ENCODE results near the gene TRPC6. TPM values are rescaled to one million over a fixed set of nuclear protein-coding genes. Genes with fewer than 3 reads are reported as not detected.
A peak's percentile ranks its signal among the peaks of the same experiment; 100 is the strongest.

The TRPC6 gene
- total RNA-seq, 1 donor from 2014 or later = 0.47 TPM

DNA sequence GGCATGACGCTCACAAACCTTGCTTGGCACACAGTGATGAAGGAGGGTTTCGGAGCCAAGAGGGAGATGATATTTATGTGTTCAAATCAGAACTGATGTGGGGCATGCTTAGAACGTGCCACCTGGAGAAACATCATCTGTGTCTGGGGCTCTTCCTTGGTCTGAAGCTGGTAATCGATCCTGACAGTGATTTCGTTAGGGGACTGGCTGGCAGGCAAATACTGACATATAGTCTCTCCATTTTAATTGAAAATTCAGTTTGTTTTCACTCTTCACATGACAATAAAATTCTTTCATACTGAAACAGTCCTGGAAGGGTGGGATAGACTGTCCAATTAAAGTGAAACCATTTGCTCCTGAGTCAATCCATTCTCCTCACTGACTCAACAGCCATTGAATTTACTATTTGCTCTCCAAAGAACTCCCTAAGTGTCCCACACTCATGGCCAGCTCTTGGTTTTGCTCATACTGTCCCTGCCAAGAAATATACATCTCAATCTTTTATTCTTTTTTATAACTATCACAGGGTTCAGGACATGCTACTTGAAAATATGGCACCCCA lies 134.8 kb downstream of the TRPC6 start:
- Mint-ChIP-seq H3K9me3 (ENCODE audit: low read depth) (no peaks in the 10 kb centered on the region), H3K36me3 (ENCODE audit: low read depth) (no peaks in the 10 kb centered on the region), H3K27me3 (ENCODE audit: low read depth) (no peaks in the 10 kb centered on the region), H3K4me3 (ENCODE audit: unreplicated experiment) (no peak overlapping the region), H3K4me1 (ENCODE audit: low read depth) (peaks cover 41% of the 10 kb centered on the region), H3K27ac (ENCODE audit: unreplicated experiment) (no peak overlapping the region)
- no peak for DNase-seq (ENCODE audit: low spot score)
- TF ChIP-seq, protein P1, sequence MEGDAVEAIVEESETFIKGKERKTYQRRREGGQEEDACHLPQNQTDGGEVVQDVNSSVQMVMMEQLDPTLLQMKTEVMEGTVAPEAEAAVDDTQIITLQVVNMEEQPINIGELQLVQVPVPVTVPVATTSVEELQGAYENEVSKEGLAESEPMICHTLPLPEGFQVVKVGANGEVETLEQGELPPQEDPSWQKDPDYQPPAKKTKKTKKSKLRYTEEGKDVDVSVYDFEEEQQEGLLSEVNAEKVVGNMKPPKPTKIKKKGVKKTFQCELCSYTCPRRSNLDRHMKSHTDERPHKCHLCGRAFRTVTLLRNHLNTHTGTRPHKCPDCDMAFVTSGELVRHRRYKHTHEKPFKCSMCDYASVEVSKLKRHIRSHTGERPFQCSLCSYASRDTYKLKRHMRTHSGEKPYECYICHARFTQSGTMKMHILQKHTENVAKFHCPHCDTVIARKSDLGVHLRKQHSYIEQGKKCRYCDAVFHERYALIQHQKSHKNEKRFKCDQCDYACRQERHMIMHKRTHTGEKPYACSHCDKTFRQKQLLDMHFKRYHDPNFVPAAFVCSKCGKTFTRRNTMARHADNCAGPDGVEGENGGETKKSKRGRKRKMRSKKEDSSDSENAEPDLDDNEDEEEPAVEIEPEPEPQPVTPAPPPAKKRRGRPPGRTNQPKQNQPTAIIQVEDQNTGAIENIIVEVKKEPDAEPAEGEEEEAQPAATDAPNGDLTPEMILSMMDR (IDR thresholded peaks at IDR 0.05) = no peak

DNA sequence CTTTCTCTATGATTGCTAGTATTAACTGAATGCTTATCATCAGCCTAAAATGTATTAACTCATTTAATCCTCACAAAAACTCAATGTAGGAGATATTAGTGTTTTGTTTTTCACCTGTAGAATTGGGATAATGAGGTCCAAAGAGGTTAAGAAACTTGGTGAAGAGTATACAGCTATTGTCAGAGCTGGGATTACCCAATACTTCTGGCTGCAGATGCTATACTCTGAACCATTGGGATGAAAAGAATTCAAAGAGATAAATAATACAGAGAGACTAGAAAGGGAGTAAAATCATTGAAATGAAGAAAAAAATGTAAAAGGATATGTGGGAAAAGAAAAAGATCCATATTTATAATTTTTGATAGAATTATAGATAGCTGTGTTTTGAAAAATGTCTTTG lies 137.1 kb downstream of the TRPC6 start:
- H3K9me3 Mint-ChIP-seq (ENCODE audit: low read depth) = no peaks in the 10 kb centered on the region
- H3K36me3 Mint-ChIP-seq (ENCODE audit: low read depth) = no peaks in the 10 kb centered on the region
- DNase-seq (ENCODE audit: low spot score) = no peak
- peaks cover 56% of the 10 kb centered on the region for H3K4me1 Mint-ChIP-seq (ENCODE audit: low read depth)
- peak overlapping the region; percentile 72 for H3K27ac Mint-ChIP-seq (ENCODE audit: unreplicated experiment)
- no peaks in the 10 kb centered on the region for H3K27me3 Mint-ChIP-seq (ENCODE audit: low read depth)
- TF ChIP-seq, protein P1 (IDR thresholded peaks at IDR 0.05) = no peak
- no peak overlapping the region for H3K4me3 Mint-ChIP-seq (ENCODE audit: unreplicated experiment)

DNA sequence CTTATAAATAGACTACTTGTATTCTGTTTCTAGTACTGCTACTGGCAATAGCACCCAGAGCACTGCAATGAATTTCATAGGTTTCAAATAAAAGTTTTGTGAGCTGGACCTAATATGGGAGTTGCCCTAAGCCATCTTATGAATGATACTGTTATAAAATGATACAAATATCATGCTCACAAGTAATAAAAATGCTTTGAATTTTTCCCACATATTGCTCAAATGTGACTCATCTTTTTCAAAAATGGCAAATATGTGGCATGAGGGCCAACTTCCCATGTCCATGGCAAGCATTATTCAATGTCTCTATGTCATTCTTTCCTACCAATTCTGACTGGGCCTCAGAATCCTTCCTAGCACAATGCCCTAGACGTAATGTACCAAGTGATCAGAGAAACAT lies 137.6 kb downstream of the TRPC6 start:
- peaks cover 61% of the 10 kb centered on the region for H3K4me1 Mint-ChIP-seq (ENCODE audit: low read depth)
- no peaks in the 10 kb centered on the region for H3K9me3 Mint-ChIP-seq (ENCODE audit: low read depth)
- no peaks in the 10 kb centered on the region for H3K27me3 Mint-ChIP-seq (ENCODE audit: low read depth)
- H3K36me3 Mint-ChIP-seq (ENCODE audit: low read depth) = no peaks in the 10 kb centered on the region
- no peak for DNase-seq (ENCODE audit: low spot score)
- H3K4me3 Mint-ChIP-seq (ENCODE audit: unreplicated experiment) = no peak overlapping the region
- H3K27ac Mint-ChIP-seq (ENCODE audit: unreplicated experiment) = peak overlapping the region; percentile 72
- TF ChIP-seq, protein P1 (IDR thresholded peaks at IDR 0.05) = no peak

DNA sequence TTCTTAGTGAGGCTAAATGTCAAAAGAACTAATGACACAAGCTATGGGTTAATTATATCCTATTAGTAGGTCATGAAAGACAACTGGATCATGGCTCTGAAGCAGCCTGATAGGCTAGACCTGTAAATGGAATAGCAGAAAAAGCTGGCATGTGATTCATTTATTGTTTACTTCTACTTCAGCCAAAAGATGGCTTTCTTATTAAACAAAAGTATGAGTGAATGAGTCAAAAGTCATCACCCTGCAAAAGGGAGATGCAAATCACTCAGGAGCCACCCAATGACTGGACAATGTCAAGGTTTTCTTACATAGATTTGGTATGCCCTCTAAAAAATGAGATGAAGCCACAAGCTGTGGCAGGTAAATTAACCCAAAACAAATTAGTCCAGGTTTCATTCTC lies 138.0 kb downstream of the TRPC6 start:
- no peaks in the 10 kb centered on the region for H3K27me3 Mint-ChIP-seq (ENCODE audit: low read depth)
- no peaks in the 10 kb centered on the region for H3K9me3 Mint-ChIP-seq (ENCODE audit: low read depth)
- no peak overlapping the region for H3K4me3 Mint-ChIP-seq (ENCODE audit: unreplicated experiment)
- H3K27ac Mint-ChIP-seq (ENCODE audit: unreplicated experiment) = no peak overlapping the region
- DNase-seq (ENCODE audit: low spot score) = no peak
- TF ChIP-seq, protein P1 (IDR thresholded peaks at IDR 0.05) = no peak
- peaks cover 65% of the 10 kb centered on the region for H3K4me1 Mint-ChIP-seq (ENCODE audit: low read depth)
- H3K36me3 Mint-ChIP-seq (ENCODE audit: low read depth) = no peaks in the 10 kb centered on the region

DNA sequence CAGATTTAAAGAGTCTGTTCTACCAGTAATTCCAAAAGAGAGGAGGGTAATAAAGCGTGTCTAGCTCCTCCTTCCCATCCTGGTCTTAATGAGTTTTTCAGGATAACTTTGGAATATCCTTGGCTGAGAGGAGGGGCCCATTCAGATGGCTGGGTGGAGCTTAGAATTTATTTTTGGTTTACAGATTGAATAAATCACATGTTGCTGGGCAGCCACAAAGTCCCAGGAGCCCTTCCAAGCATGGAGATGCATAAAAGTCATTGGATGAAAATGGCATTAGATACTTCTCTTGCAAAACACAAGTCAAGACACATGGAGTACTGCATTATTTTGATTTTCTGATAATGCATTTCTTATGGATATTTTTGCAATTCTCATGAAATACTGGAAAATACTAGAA lies 139.0 kb downstream of the TRPC6 start:
- DNase-seq (ENCODE audit: low spot score) = no peak
- H3K9me3 Mint-ChIP-seq (ENCODE audit: low read depth) = no peaks in the 10 kb centered on the region
- H3K4me3 Mint-ChIP-seq (ENCODE audit: unreplicated experiment) = no peak overlapping the region
- TF ChIP-seq, protein P1 (IDR thresholded peaks at IDR 0.05) = no peak
- H3K27ac Mint-ChIP-seq (ENCODE audit: unreplicated experiment) = no peak overlapping the region
- peaks cover 71% of the 10 kb centered on the region for H3K4me1 Mint-ChIP-seq (ENCODE audit: low read depth)
- no peaks in the 10 kb centered on the region for H3K27me3 Mint-ChIP-seq (ENCODE audit: low read depth)
- H3K36me3 Mint-ChIP-seq (ENCODE audit: low read depth) = no peaks in the 10 kb centered on the region
